Sigmoid colon (tissue), 4 donors: Measurements from ENCODE around the gene TPM1.

Experiments used
- POLR2A ChIP-seq, 2 donors: fragments of 450-650 bp; IDR thresholded peaks; one replicate each; pipeline ENCODE4 v1.6.1; 2016; ENCODE audit warnings: antibody characterized with exemption in 2 of 2, mild to moderate bottlenecking in 2 of 2, moderate library complexity in 2 of 2
- POLR2AphosphoS5 ChIP-seq, 4 donors: sonication (generic); formaldehyde crosslinking; IDR thresholded peaks; one replicate each; pipeline ENCODE4 v1.6.1; 2017; ENCODE audit warnings: antibody characterized with exemption in 4 of 4

GRCh38 chr15:63085289-63085688, 42.7 kb downstream of the TPM1 start:
- TF ChIP-seq POLR2AphosphoS5 (IDR thresholded peaks at IDR 0.05) (no peak), POLR2A (IDR thresholded peaks at IDR 0.05) (no peak)
